Neural progenitor cell (in vitro differentiated cells): ENCODE data around the gene KCNA5.

ENCODE experiments used
- CTCF ChIP-seq: fragments of 200-600 bp; sonication (generic); IDR thresholded peaks from 2 replicates; pipeline ENCODE4 v1.5.1; 2017; ENCODE audit warnings: antibody characterized with exemption, mild to moderate bottlenecking
- EZH2 ChIP-seq: fragments of 200-600 bp; sonication (generic); IDR thresholded peaks from 2 replicates; pipeline ENCODE4 v1.6.1; 2017; ENCODE audit warnings: antibody characterized with exemption, mild to moderate bottlenecking, moderate library complexity

GRCh38 chr12:5013266-5013730 is 30.4 kb upstream of the KCNA5 start:
- TF ChIP-seq CTCF: no peak
- no peak for TF ChIP-seq EZH2
